Measurements from ENCODE around the gene EGR2.
"Not testable (repeated sequence)": the region's sequence is repeated elsewhere in the genome, so short reads cannot be mapped to it uniquely, and the experiment has no call there.

EGR2 gene

DNA sequence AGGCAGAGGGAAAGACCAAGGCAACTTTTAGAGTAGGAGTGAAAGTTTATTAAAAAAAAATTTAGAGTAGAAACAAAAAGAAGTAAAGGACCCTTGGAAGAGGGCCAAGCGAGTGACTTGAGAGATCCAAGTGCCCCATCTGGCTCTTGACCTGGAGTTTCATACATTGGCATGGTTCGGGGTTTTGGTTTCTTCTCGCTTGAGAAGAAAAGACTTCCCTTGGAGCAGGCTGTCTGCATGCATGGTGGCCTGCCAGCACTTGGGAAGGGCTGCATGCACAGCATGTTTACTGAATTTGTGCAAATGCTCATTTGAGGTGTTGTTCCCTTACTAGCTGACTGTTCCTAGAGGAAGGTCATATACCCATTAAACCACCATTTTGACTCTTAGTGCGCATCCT is 20.4 kb downstream of the EGR2 start:
- no peak for DNase-seq (ENCODE audit: low read depth in 2 of 2, low spot score in 1 of 2)

GRCh38 chr10:62795100-62795499 is 21.1 kb downstream of the EGR2 start:
- no peak for DNase-seq (ENCODE audit: low read depth in 2 of 2, low spot score in 1 of 2)

GRCh38 chr10:62794306-62794705 is 21.9 kb downstream of the EGR2 start:
- DNase-seq (ENCODE audit: low read depth in 2 of 2, low spot score in 1 of 2), result no peak

- DNase-seq (ENCODE audit: low read depth in 2 of 2, low spot score in 1 of 2), result no peak
These were observed 23.9 kb downstream of the EGR2 start for GRCh38 chr10:62792261-62792660.

DNA sequence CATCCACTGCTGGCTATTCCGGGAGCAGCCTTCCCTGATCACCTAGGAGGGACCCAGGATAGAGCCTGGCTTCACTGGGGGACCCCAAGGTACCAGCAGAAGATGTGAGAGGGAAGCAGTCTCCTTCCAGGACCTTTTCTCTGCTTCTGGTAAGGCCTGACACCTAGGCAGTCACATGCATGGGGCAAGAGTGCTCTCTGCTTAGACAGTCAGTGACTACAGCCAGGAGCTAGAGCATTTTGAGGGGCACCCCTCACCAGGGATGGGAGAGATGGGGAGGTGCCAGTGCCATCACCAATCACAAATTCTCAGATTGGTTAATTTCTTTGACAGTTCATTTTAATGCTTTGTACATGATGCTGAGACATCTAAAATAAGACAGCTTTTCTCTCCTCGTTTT is 25.6 kb downstream of the EGR2 start:
- no peak for DNase-seq (ENCODE audit: low read depth in 2 of 2, low spot score in 1 of 2)

DNA sequence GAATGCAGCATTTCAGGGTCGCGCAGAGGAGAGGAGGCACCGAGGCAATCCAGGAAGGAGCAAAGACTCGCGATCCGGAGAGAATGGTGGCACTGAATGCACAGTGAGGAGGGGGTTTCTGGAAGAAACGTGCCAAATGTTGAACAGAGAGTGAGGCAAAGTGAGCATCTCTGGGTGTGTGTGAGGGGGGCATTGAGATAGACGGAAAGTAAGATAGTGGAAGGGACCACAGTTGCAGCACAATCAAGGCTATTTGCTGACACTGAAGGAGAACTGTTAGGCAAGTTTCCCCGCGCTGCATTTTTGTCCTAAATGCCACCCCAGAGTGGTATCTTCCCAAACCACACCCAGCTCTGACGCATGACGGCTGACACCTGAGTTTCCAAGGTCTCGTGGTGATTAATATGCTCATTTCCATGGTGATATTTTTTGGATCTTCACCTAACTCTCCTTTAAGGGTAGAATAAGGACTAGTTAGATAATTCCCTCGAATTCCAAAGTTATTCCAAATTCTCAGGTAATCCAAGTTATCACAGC is 26.1 kb downstream of the EGR2 start:
- DNase-seq (ENCODE audit: low read depth in 2 of 2, low spot score in 1 of 2), result no peak

GRCh38 chr10:62788861-62789467 is 27.2 kb downstream of the EGR2 start:
- no peak for DNase-seq (ENCODE audit: low read depth in 2 of 2, low spot score in 1 of 2)

DNA sequence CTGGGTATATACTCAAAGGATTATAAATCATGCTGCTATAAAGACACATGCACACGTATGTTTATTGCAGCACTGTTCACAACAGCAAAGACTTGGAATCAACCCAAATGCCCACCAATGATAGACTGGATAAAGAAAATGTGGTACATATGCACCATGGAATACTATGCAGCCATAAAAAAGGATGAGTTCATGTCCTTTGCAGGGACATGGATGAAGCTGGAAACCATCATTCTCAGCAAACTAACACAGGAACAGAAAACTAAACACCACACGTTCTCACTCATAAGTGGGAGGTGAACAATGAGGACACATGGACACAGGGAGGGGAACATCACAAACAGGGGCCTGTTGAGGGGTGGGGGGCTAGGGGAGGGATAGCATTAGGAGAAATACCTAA is 27.9 kb downstream of the EGR2 start:
- DNase-seq (ENCODE audit: low read depth in 2 of 2, low spot score in 1 of 2), result not testable (repeated sequence)

DNA sequence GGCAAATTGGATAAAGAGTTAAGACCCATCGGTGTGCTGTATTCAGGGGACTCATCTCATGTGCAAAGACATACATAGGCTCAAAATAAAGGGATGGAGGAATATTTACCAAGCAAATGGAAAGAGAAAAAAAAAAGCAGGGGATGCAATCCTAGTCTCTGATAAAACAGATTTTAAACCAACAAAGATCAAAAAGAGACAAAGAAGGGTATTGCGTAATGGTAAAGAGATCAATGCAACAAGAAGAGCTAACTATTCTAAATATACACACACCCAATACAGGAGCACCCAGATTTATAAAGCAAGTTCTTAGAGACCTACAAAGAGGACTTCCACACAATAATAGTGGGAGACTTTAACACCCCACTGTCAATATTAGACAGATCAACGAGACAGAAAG is 31.6 kb downstream of the EGR2 start:
- not testable (repeated sequence) for DNase-seq (ENCODE audit: low read depth in 2 of 2, low spot score in 1 of 2)

GRCh38 chr10:62779487-62780248 is 36.5 kb downstream of the EGR2 start:
- DNase-seq (ENCODE audit: low read depth in 2 of 2, low spot score in 1 of 2), result peak; percentile 47 to 71

DNA sequence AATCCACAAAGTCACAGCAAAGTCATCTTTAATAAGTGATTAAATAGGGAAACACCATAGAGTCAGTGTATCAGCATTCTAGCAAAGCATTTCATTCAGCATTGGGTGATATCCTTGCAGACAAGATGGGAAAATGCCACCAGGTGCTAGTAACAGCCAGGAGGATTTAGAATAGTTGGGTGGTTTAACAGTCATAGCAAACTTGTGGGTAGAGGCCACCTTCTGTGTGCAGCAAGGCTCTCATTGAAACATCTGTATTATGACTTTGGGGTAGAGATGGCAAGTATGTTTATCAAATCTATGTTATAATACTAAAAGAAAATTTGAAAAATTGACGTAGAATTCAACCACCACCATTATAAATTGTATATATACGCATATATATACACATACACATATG is 38.0 kb downstream of the EGR2 start:
- DNase-seq (ENCODE audit: low read depth in 2 of 2, low spot score in 1 of 2), result no peak

GRCh38 chr10:62772186-62772974 is 43.8 kb downstream of the EGR2 start:
- no peak for DNase-seq (ENCODE audit: low read depth in 2 of 2, low spot score in 1 of 2)

GRCh38 chr10:62769574-62770242 is 46.5 kb downstream of the EGR2 start:
- DNase-seq (ENCODE audit: low read depth in 2 of 2, low spot score in 1 of 2), result no peak

GRCh38 chr10:62766386-62766785 is 49.8 kb downstream of the EGR2 start:
- no peak for DNase-seq (ENCODE audit: low read depth in 2 of 2, low spot score in 1 of 2)

GRCh38 chr10:62765726-62766125 is 50.4 kb downstream of the EGR2 start:
- no peak for DNase-seq (ENCODE audit: low read depth in 2 of 2, low spot score in 1 of 2)

DNA sequence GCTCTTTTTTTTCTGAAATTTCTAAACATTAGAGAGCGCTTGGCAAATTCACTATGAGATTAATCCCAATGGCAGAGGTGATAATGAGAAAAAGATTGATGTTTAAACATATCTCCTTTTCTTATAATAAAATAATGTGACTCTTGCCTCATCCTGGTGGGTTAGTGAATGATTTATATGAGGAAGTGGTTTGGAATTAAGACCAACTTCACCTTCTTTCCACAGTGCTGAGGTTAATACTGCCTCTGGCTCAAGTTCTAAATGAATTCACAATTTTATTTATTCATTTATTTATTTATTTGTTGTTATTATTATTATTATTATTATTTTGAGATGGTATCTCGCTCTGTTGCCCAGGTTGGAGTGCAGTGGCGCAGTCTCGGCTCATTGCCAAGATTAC is 52.2 kb downstream of the EGR2 start:
- no peak for DNase-seq (ENCODE audit: low read depth in 2 of 2, low spot score in 1 of 2)

DNA sequence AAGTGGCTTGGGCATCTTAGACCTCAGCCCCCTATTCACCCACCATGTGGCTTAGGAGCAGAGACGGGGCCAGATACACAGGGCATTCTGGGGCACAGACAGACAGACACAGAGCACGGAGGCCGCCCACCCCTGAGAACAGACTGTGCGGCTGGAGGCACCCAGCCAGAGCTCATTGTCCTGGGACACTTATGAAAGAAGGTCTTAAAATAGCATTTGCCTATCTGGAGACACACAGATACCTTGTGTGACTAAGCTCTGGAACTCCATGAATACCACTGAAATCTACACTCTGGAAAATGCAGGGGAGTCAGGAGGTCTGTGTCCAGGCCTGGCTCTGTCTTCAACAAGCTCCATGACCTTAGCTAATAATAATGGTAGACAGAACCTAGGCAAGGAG is 53.0 kb downstream of the EGR2 start:
- DNase-seq (ENCODE audit: low read depth in 2 of 2, low spot score in 1 of 2), result no peak
